ENCODE measurements around the gene TOMM6.

DNA sequence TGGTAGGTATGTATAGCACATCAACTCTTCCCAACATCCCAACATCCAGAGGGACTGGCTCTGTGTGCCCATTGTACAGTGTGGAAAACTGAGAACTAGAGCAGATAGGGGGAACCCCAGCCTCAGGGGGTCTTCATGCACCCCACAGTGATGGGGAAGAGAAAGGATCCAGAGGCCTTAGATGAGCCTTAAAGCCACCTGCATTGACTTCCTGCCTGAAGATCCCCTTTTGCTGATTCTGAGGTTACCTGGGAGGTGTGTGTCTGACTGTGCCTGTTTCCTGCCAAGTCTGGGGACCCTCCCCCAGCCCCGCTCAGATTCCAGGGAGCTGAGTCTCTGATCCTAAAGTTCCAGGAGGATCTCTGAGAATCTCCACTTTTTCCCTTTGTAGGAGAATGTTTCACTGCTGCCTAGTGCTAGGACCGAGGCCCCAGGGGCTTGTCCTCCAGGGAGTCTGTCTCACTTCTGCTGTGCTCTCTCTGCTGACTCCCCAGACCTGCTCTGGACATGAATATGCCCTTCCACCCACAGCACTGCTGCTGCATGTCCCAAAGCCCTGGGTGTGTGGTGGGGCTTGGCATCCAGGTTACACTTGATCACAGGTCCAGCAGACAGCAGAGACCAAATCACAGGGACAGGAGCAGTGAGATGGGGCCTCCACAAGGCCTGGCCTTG is 27.5 kb upstream of the TOMM6 start:
- TF ChIP-seq PPARA (CRISPR knock-in tag; IDR thresholded peaks at IDR 0.05; ENCODE audit: borderline replicate concordance) (no peak), ZNF8 (CRISPR knock-in tag; IDR thresholded peaks at IDR 0.05) (no peak), TOX (CRISPR knock-in tag; IDR thresholded peaks at IDR 0.05; ENCODE audit: borderline replicate concordance) (no peak)
- TF ChIP-seq, protein P1, sequence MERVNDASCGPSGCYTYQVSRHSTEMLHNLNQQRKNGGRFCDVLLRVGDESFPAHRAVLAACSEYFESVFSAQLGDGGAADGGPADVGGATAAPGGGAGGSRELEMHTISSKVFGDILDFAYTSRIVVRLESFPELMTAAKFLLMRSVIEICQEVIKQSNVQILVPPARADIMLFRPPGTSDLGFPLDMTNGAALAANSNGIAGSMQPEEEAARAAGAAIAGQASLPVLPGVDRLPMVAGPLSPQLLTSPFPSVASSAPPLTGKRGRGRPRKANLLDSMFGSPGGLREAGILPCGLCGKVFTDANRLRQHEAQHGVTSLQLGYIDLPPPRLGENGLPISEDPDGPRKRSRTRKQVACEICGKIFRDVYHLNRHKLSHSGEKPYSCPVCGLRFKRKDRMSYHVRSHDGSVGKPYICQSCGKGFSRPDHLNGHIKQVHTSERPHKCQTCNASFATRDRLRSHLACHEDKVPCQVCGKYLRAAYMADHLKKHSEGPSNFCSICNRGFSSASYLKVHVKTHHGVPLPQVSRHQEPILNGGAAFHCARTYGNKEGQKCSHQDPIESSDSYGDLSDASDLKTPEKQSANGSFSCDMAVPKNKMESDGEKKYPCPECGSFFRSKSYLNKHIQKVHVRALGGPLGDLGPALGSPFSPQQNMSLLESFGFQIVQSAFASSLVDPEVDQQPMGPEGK (CRISPR knock-in tag; IDR thresholded peaks at IDR 0.05; ENCODE audit: borderline replicate concordance) = no peak

Data from SK-N-SH treated with all-trans-retinoic acid at 6 μM for 48 hours (cell line).